ENCODE data around the gene ACTRT2. TPM values are rescaled to one million over a fixed set of nuclear protein-coding genes. Genes with fewer than 3 reads are reported as not detected.

Gene ACTRT2
- total RNA-seq, 1 experiment from 2014 or later = not detected

GRCh38 chr1:3001471-3002348 is 19.6 kb upstream of the ACTRT2 start:
- H3K4me1 ChIP-seq (ENCODE audit: insufficient read depth, low read length, poor library complexity, severe bottlenecking) = no peaks in the 10 kb centered on the region

DNA sequence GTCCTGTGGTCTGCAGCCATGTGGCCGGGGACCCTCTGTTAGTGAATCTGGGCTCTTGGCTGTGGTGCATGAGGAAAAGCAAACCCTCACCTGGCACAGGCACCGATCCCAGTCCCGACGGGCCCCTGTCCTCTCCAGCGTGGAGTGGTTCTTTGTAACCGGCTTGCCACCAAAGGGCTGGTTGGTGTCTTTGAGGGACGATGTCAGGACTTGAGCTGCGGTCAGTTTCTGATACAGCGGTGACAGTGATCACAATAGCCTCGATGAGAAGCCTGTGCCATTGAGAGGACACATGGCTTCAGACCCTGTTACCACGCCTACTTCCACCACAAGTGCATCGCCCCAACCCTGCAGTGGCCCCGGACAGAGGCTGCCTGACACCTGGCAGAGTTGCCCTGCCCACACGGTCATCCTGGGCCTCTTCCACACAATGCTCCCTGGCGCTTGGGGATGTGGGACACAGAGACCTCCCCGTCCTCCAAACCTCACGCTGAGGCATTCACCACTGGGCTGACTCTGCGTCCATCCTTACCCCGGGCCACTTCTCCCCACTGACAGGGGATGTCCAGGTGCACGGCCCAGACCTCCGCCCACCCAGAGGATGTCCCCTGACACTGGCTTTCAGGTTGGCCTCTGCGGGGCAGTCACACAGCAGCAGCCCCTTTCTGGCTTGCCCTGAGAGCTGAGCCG is 18.8 kb upstream of the ACTRT2 start:
- ChIA-PET CTCF (no interaction called here), POLR2A (ENCODE audit: low non-redundant PET) (no interaction called here)
- Histone ChIP-seq H3K27ac (ENCODE audit: low read depth, low read length, poor library complexity, severe bottlenecking) (no peak overlapping the region), H3K4me3 (ENCODE audit: low read depth, low read length, poor library complexity, severe bottlenecking) (no peak overlapping the region), H3K9me3 (ENCODE audit: low read depth, low read length, poor library complexity, severe bottlenecking) (peaks cover 2% of the 10 kb centered on the region), H3K27me3 (replicated peaks; ENCODE audit: insufficient read depth, low read depth, low read length, poor library complexity) (peaks cover 37% of the 10 kb centered on the region), H3K4me1 (ENCODE audit: insufficient read depth, low read length, poor library complexity, severe bottlenecking) (no peaks in the 10 kb centered on the region), H3K36me3 (ENCODE audit: insufficient read depth, low read length, poor library complexity, severe bottlenecking) (no peaks in the 10 kb centered on the region)
- intact Hi-C loops (cut with micrococcal nuclease; ENCODE audit: unreplicated experiment) = no loop called here
- DNase-seq (ENCODE audit: low spot score) = no peak
- BruUV-seq (replicated peaks) = no TSS peak
- TF ChIP-seq EZH2 (IDR thresholded peaks at IDR 0.05; ENCODE audit: borderline replicate concordance, low read depth, low read length, poor library complexity, severe bottlenecking) = no peak
- TF ChIP-seq, protein P1, sequence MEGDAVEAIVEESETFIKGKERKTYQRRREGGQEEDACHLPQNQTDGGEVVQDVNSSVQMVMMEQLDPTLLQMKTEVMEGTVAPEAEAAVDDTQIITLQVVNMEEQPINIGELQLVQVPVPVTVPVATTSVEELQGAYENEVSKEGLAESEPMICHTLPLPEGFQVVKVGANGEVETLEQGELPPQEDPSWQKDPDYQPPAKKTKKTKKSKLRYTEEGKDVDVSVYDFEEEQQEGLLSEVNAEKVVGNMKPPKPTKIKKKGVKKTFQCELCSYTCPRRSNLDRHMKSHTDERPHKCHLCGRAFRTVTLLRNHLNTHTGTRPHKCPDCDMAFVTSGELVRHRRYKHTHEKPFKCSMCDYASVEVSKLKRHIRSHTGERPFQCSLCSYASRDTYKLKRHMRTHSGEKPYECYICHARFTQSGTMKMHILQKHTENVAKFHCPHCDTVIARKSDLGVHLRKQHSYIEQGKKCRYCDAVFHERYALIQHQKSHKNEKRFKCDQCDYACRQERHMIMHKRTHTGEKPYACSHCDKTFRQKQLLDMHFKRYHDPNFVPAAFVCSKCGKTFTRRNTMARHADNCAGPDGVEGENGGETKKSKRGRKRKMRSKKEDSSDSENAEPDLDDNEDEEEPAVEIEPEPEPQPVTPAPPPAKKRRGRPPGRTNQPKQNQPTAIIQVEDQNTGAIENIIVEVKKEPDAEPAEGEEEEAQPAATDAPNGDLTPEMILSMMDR (conservative IDR thresholded peaks at IDR 0.05; ENCODE audit: low read depth, low read length) = no peak

More at GRCh38 chr1:3001471-3002348, 19.6 kb upstream of the ACTRT2 start:
- intact Hi-C loops (cut with micrococcal nuclease; ENCODE audit: unreplicated experiment) = no loop called here
- H3K9me3 ChIP-seq (ENCODE audit: low read depth, low read length, poor library complexity, severe bottlenecking) = no peaks in the 10 kb centered on the region
- peaks cover 37% of the 10 kb centered on the region for H3K27me3 ChIP-seq (replicated peaks; ENCODE audit: insufficient read depth, low read depth, low read length, poor library complexity)
- no peak overlapping the region for H3K27ac ChIP-seq (ENCODE audit: low read depth, low read length, poor library complexity, severe bottlenecking)
- POLR2A ChIA-PET (ENCODE audit: low non-redundant PET) = no interaction called here
- no peak overlapping the region for H3K4me3 ChIP-seq (ENCODE audit: low read depth, low read length, poor library complexity, severe bottlenecking)
- H3K36me3 ChIP-seq (ENCODE audit: insufficient read depth, low read length, poor library complexity, severe bottlenecking) = no peaks in the 10 kb centered on the region
- DNase-seq (ENCODE audit: low spot score) = no peak
- no TSS peak for BruUV-seq (replicated peaks)
- CTCF ChIA-PET = no interaction called here
- TF ChIP-seq EZH2 (IDR thresholded peaks at IDR 0.05; ENCODE audit: borderline replicate concordance, low read depth, low read length, poor library complexity, severe bottlenecking) = no peak
- TF ChIP-seq, protein P1 (conservative IDR thresholded peaks at IDR 0.05; ENCODE audit: low read depth, low read length) = no peak

GRCh38 chr1:3003039-3003940 is 18.0 kb upstream of the ACTRT2 start:
- POLR2A ChIA-PET (ENCODE audit: low non-redundant PET) = no interaction called here
- no TSS peak for BruUV-seq (replicated peaks)
- intact Hi-C loops (cut with micrococcal nuclease; ENCODE audit: unreplicated experiment) = no loop called here
- TF ChIP-seq, protein P1 (conservative IDR thresholded peaks at IDR 0.05; ENCODE audit: low read depth, low read length) = no peak
- no peak for TF ChIP-seq EZH2 (IDR thresholded peaks at IDR 0.05; ENCODE audit: borderline replicate concordance, low read depth, low read length, poor library complexity, severe bottlenecking)
- H3K36me3 ChIP-seq (ENCODE audit: insufficient read depth, low read length, poor library complexity, severe bottlenecking) = no peaks in the 10 kb centered on the region
- no peak overlapping the region for H3K4me3 ChIP-seq (ENCODE audit: low read depth, low read length, poor library complexity, severe bottlenecking)
- DNase-seq (ENCODE audit: low spot score) = no peak
- no peaks in the 10 kb centered on the region for H3K4me1 ChIP-seq (ENCODE audit: insufficient read depth, low read length, poor library complexity, severe bottlenecking)
- peaks cover 7% of the 10 kb centered on the region for H3K9me3 ChIP-seq (ENCODE audit: low read depth, low read length, poor library complexity, severe bottlenecking)
- peaks cover 32% of the 10 kb centered on the region for H3K27me3 ChIP-seq (replicated peaks; ENCODE audit: insufficient read depth, low read depth, low read length, poor library complexity)
- no peak overlapping the region for H3K27ac ChIP-seq (ENCODE audit: low read depth, low read length, poor library complexity, severe bottlenecking)
- CTCF ChIA-PET = no interaction called here
